Lung microvascular endothelial cell (primary cell): Measurements from ENCODE around the gene CMA1. TPM values are rescaled to one million over a fixed set of nuclear protein-coding genes. Genes with fewer than 3 reads are reported as not detected.
"Not testable (repeated sequence)": the region's sequence is repeated elsewhere in the genome, so short reads cannot be mapped to it uniquely, and the experiment has no call there.

Experiments used
- DNase-seq, 2 donors: peaks; one replicate each; pipeline versions ENCODE4 v3.0.0 to v3.0.0-alpha.2; 2010; ENCODE audit warnings: low read depth in 2 of 2
- total RNA-seq: library from RNA; depleted of rRNA; stranded (reverse); fragments of >200 nt; gene quantifications from 2 replicates; pipeline ENCODE4 v1.2.1, GENCODE V29; 2014

The CMA1 gene, protein sequence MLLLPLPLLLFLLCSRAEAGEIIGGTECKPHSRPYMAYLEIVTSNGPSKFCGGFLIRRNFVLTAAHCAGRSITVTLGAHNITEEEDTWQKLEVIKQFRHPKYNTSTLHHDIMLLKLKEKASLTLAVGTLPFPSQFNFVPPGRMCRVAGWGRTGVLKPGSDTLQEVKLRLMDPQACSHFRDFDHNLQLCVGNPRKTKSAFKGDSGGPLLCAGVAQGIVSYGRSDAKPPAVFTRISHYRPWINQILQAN
- total RNA-seq = not detected in 2 replicates

DNA sequence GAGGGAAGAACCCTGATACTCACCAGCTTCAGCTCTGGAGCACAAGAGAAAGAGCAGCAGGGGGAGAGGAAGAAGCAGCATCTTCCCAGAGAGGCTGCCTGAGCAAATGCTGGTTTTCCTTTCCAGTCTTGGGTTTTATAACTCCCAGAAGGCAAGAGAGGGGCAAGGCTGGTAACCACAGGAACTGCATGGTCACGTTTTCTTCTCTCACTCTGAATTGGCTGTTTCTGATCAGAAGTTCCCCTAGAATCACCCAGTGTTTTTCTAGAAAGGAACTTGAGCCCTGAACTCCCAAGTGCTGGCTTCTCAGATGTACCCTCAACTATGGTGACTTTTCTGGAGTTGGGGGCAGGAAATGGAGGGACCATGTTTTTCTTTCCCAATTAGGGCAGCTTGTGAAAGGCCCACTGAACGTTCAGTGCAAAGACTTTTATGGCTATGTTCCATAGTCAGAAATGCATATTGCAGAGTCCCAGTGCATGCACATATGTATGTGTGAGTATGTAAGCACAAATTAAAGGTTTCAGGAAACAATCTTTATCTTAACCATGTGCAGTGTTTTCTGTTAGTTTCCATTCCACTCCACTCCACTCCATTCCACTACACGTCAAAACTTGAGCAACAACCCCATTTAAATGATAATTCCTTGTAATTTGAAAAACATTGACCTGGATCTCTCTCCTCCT lies at the start of gene CMA1:
Gene CMA1, minus strand, starts transcription at position 111 of the 686 bp plus-strand sequence. Its CDS starts 30 bp downstream, at position 81.
- no peak for DNase-seq

DNA sequence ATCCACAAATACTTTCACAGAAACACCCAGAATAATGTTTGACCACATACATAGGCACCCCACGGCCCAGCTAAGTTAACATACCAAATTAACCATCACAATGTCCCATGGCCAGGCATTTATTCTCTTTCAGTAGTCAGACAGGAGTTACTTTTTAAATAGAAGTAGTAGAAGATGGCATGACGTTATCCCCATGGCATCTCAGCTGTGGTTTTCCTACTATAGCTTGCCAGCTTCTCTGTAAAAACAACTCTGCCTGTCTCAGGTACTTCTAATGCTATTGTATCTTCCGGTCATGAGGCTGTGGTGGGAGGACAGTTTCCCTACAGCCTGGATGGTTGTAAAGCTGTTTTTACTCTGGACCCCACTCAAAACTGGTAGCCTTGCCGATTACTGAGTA lies 48.7 kb upstream of the CMA1 start:
- peak in 1 of 2 donors; percentile 31 for DNase-seq

DNA sequence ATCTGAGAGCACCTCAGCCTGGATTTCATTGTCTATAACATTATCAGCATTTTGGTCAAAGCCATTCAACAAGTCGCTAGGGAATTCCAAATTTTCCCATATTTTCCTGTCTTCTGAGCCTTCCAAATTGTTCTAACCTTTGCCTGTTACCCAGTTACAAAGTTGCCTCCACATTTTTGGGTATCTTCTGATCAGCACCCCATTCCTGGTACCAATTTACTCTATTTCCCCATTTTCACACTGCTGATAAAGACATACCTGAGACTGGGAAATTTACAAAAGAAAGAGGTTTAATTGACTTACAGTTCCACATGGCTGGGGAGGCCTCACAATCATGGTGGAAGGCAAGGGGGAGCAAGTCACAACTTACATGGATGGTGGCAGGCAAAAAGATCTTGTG lies 41.0 kb upstream of the CMA1 start:
- not testable (repeated sequence) for DNase-seq

DNA sequence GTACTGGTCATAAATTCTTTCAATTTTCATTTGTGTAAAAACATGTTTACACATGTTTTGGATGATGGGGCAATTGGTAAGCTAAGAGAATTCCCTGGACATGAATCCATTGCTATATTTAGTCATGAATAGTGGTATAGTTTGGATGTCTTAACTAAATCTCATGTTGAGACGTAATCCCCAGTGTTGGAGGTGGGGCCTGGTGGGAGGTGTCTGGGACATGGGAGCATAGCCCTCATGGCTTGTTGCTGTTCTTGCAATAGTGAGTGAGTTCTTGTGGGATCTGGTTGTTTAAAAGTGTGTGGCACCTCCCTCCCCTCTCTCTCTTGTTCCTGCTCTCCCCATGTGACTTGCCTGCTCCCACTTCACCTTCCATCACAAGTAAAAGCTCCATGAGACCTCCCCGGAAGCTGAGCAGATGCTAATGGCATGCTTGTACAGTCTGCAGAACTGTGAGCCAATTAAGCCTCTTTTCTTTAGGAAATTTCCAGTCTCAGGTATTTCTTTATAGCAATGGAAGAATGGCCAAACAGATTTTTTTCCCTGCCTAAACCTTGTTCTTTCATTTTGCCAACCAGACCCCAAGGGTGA lies 34.4 kb upstream of the CMA1 start:
- DNase-seq = no peak

DNA sequence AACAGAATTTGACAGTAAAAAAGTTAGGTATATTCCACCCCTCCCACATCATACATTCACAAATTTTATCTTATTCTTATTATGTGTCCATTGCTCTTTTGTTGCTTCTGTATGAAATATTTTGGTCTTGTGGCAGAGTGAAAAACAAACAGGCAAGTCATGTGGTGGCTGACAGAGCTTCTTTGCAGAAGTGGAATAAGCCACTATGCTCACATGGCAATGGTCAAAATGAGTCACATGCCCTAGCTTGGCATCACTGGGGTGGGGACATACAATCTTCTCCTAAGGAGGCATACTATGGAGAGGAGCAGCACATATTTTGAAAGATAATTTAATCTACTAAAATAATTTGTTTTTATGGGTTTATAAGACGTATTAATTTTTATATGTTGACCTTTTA lies 27.7 kb upstream of the CMA1 start:
- no peak for DNase-seq

DNA sequence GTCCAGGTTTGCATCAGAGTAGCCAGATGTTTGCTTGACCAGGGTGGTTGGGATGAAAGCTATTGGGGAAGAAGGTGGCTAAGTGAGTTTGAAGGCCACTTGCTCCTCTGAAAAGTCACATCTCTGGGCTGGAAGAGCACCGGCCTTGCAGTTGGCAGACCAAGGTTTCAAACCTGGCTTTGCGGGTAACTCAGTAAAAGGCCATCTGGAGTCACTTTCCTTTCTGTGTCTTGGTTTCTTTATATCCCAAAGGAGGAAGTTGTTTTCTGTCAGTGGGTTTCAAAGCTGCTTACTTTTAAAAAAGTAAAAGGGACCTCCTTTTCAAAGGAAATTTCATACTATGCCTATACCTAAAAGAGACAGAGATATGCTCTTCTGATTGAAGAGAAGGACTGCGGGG lies 26.2 kb upstream of the CMA1 start:
- no peak for DNase-seq

DNA sequence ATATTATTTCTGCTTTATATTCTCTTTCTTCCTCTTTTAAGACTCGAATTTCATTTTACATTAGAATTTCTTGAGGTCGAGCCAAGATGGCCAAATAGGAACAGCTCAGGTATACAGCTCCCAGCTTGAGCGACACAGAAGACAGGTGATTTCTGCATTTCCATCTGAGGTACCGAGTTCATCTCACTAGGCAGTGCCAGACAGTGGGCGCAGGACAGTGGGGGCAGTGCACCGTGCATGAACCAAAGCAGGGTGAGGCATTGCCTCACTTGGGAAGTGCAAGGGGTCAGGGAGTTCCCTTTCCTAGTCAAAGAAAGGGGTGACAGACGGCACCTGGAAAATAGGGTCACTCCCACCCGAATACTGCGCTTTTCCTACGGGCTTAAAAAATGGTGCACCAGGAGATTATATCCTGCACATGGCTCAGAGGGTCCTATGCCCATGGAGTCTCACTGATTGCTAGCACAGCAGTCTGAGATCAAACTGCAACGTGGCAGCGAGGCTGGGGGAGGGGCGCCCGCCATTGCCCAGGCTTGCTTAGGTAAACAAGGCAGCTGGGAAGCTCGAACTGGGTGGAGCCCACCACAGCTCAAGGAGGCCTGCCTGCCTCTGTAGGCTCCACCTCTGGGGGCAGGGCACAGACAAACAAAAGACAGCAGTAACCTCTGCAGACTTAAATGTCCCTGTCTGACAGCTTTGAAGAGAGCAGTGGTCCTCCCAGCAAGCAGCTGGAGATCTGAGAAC lies 18.0 kb upstream of the CMA1 start:
- not testable (repeated sequence) for DNase-seq

DNA sequence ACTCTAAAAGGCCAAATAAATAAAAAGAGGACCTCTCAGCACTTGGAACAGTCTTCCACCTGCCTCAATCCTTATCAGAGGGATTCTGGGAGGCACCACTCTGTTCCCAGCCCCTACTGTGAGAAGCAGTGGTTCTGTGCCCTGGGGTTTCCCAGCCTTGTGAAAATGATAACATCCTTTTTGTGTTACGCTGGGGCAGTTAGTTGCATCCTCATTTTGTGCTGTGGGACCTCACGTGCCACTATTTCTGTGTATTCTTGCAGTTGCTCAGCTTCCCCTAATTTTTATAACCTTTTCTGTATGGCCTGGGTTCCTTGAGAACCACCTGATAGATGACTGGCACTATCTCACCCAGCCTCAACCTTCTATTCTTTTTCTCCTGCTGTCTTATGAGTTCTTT lies 10.8 kb upstream of the CMA1 start:
- no peak for DNase-seq

DNA sequence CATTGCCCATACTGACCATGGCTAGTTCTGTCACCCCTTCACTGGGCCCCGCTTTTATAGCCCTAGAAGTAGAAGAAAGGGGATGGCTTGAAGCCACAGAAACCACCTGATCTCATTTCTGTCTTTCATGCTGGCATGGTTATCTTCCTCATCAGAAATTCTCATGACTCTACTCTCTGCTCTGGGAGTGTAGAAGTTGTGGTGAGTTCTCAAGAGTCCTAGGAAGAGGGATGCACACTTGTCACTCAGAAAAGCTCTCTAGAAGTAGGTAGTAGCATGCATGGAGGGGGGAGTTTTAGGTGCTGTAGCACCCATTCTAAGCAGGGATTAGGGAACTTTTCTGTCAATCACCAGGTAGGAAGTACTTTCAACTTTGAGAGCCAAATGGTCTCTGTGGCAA lies 6.1 kb upstream of the CMA1 start:
- DNase-seq = no peak

DNA sequence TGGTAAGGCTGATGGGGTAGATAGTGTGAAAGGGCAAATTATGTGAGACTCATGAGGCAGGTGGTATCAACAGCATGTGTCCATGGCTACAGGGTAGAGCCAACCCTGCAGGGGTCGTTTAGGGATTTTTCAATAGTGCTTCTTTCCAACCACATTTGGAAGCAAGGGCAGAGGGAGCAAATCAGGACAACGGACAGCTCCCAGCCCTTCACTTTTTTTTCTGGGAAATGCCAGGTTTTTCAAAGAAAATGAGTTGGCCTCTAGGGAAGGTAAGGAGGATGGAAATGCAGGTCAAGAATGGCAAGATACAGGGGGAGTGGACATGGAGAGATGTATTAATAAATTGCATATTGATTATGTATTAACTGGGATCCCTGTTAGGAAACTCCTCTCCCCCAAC lies 4.9 kb upstream of the CMA1 start:
- DNase-seq = peak in 1 of 2 donors; percentile 13

DNA sequence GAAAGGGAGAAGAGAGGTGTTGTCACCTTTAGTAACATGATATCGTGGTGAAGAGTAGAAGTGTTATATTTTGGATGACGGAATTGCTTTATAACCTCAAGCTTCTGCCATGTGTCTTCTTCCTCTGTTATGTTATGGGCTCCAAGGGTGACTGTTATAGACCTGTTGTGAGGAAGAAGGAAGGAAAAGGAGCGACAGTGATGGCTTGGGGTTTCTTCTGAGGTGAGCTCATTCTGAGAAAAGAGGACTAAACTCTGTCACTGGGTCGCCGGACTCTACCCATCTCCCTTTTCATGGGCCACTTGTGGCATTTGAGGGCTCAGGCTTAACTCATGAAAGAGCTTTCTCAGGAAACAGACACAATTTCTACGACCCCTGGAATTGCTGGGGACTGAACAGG lies 1.6 kb downstream of the CMA1 start:
- no peak for DNase-seq

DNA sequence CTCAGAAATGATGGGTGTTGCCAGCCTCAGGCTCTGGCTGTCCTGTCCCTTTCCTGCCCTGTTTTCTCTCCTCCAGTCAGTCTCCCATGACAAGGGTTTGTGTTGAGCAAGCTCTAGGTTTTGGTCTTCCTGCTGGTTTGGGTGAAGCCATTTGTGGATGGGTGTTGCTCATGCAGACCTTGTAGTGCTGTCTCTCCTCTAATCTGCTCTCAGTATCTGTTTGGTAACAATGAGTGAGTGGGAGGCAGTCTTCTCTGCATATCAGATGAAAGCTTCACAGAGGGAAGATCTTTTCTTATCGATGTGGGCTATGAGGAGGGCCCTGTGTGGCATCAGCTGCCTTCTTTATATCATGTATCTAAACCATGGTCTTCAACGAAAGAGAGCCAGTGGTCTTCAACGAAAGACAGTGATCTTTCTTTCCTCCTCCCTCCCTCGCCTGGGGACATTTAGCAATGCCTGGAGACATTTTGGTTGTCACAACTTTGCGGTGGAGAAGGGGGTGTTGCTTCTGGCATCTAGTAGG lies 3.6 kb downstream of the CMA1 start:
- DNase-seq = no peak

DNA sequence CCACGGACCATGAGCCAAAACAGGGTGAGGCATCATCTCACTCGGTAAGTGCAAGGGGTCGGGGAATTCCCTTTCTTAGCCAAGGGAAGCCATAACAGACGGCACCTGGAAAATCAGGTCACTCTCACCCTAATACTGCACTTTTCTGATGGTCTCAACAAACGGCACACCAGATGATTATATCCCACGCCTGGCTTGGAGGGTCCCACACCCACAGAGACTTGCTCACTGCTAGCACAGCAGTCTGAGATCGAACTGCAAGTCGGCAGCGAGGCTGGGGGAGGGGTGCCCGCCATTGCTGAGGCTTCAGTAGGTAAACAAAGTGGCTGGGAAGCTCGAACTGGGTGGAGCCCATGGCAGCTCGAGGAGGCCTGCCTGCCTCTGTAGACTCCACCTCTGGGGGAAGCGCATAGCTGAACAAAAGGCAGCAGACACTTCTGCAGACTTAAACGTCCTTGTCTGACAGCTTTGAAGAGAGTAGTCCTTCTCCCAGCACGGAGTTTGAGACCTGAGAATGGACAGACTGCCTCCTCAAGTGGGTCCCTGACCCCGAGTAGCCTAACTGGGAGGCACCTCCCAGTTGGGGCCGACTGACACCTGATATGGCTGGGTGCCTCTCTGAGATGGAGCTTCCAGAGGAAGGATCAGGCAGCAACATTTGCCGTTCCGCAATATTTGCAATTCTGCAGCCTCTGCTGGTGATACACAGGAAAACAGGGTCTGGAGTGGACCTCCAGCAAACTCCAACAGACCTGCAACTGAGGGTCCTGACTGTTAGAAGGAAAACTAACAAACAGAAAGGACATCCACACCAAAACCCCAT lies 16.3 kb downstream of the CMA1 start:
- not testable (repeated sequence) for DNase-seq

DNA sequence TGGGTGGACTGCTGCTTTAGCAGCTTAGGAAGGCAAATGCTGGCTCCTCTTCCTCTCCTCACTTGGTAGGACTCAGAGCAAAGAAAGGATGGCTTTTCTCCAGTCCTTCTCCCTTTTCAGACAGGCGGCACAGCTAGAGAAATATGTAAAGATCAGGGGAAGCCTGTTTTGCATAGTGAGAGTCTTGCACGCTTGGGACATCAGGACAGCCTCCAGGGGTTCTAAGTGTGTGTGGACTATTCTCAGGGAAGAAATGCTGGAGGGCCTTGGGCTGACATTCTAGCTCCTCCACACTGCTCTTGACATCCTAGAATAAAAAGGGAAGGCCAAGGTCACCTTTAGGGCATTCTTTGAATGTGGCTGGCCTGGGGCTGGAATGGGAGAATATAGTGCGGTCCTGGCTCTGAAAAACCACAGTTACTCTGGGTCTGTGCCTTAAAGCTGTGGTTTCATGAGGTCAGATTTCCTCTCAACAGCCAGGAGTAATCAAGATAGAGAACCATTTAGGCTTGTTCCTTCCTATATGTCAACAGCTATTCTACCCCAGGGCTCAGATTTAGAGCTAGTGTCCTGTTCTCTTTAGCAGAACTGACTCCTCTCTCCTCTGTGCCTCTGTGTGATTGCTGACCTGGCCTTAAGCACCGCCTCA lies 24.3 kb downstream of the CMA1 start:
- DNase-seq = no peak

DNA sequence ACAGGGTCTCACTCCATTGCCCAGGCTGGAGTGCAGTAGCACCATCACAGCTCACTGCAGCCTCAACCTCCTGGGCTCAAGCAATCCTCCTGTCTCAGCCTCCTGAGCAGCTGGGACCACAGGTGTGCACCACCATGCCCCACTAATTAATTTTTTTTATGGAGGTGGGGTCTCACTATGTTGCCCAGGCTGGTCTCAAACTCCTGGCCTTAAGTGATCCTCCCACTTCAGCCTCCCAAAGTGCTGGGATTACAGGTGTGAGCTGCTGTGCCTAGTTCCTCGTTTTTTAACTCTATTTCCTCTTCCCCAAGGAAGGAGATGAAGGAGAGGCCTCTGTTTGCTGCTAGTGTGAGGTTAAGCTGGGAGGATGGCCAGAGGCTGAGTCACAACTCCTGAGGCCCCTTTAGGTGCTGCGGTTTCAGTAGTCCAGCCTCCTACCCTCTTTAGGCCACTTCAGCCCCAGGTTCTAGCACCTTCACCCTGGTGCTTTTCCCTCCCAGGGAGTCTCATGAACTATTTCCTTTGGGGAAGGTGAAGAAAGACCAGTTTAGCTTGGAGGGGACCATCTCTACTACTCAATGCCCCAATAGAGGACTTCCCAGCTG lies 25.3 kb downstream of the CMA1 start:
- not testable (repeated sequence) for DNase-seq

DNA sequence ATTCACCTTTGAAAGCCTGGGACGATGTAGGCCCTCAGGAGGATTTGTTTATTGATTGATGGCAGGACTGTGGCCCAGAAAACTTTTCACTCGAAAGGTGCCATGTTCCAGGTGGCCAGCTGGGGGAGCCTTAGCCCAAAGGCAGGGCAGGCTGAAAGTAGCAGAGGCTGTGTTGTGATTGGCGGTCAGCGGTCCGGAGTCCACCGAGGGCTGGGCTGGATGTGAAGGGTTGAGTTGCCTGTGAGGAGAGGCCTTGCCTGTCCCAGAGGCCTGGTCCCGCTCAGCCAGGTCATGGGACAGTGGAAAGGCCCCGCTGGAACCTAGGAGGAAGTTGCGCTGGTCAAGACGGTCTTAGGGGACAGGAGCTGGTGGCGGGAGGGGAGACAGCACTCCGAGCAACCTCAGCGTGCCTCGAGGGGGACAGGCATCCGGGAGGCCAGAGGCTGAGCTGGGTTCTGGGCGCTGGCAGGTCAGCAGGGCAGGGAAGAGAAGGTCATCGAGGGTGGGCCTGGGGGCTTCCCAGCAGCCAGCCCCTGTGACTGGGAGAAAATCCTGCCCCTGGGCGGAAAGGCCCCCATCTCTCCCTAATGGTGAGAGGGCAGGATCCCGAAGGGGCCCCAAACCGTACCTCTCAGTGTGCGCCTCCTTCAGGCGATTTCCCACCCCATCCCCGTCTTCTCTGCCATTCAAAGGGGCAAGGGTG lies 26.3 kb downstream of the CMA1 start:
- peak; percentile 43 to 47 for DNase-seq

DNA sequence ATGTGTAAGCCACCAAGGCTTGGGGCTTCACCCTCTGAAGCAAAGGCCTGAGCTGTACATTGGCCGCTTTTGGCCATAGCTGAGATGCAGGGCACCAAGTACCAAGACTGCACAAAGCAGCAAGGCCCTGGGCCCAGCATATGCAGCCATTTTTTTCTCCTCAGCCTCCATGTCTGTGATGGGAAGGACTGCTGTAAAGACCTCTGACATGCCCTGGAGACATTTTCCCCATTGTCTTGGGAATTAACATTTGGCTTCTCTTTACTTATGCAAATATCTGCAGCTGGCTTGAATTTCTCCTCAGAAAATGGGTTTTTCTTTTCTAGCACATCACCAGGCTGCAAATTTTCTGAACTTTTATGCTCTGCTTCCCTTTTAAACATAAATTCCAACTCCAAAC lies 28.1 kb downstream of the CMA1 start:
- not testable (repeated sequence) for DNase-seq

DNA sequence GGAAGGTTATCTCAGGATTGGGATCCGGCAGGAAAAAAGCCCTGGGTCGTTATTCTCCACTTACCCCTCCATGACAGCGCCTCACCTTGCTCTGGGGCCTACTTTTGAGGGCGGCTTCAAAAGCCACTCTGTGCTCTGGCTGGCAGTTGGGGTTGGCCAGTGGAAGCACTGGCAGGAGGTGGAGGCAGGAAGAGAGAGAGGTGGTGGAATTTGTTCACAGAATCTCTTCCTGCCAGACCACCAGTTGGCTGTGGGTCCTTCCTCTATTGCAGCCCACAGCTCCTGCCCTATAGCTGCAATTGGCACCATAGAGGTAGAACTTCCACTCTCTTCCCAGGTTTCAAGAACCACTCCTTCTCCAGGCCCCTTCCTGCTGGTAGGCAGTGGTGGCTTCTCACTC lies 32.8 kb downstream of the CMA1 start:
- DNase-seq = no peak

DNA sequence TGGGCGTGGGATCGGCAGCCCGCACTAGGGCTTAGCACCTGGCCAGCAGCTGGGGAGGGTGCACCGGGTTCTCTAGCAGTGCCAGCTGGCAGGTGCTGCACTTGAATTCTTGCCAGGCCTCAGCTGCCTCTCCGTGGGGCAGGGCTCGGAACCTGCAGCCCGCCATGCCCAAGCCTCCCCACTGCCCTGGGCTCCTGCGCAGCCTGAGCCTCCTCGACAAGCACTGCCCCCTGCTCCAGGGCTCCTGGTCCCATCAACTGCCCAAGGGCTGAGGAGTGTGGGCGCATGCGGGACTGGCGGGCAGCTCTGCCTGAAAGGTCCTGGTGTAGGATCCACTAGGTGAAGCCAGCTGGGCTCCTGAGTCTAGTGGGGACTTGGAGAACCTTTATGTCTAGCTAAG lies 34.9 kb downstream of the CMA1 start:
- no peak for DNase-seq

DNA sequence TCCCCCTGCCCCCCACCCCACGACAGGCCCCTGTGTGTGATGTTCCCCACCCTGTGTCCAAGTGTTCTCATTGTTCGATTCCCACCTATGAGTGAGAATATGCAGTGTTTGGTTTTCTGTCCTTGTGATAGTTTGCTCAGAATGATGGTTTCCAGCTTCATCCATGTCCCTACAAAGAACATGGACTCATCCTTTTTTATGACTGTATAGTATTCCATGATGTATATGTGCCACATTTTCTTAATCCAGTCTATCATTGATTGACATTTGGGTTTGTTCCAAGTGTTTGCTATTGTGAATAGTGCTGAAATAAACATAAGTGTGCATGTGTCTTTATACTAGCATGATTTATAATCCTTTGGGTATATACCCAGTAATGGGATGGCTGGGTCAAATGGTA lies 37.6 kb downstream of the CMA1 start:
- not testable (repeated sequence) for DNase-seq
